Activated naive CD8-positive, alpha-beta T cell (primary cell): ENCODE results near the gene TCEANC2.

Experiments
- H3K27ac Mint-ChIP-seq: one replicate; pipeline ENCODE4 v1.8.0; 2021; ENCODE audit warnings: mixed read lengths
- H3K27me3 Mint-ChIP-seq: one replicate; pipeline ENCODE4 v1.8.0; 2021; ENCODE audit warnings: mixed read lengths
- H3K36me3 Mint-ChIP-seq: one replicate; pipeline ENCODE4 v1.8.0; 2021; ENCODE audit warnings: mixed read lengths
- H3K4me1 Mint-ChIP-seq: one replicate; pipeline ENCODE4 v1.8.0; 2021; ENCODE audit warnings: low read depth, mixed read lengths
- H3K4me3 Mint-ChIP-seq: one replicate; pipeline ENCODE4 v1.8.0; 2021; ENCODE audit warnings: mild to moderate bottlenecking, mixed read lengths
- H3K9me3 Mint-ChIP-seq: one replicate; pipeline ENCODE4 v1.8.0; 2021; ENCODE audit warnings: low read depth, mixed read lengths

TCEANC2 gene

DNA sequence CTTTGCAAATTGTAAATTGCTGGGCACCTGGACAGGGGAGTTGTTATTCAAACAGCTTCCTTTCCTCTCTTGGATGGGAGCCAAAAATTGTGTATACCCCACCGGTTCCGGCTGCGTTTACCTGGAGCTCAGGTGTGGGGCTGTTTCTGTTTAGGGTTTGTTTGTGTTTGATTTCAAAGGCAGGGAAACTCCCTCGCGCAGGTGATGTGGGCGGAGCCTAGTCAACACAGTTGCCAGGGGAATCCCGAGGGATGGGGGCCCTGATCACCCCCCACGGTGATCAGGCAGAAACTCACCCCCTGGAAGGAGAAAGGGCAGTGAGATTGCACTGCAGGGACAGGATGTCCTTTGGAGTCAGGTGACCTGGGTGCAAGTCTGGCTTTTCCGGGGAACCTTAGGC, 71.1 kb downstream of the TCEANC2 start:
- Mint-ChIP-seq H3K9me3 (no peaks in the 10 kb centered on the region), H3K36me3 (no peaks in the 10 kb centered on the region), H3K4me1 (peaks cover 9% of the 10 kb centered on the region), H3K27ac (no peak overlapping the region), H3K4me3 (no peak overlapping the region), H3K27me3 (no peaks in the 10 kb centered on the region)

DNA sequence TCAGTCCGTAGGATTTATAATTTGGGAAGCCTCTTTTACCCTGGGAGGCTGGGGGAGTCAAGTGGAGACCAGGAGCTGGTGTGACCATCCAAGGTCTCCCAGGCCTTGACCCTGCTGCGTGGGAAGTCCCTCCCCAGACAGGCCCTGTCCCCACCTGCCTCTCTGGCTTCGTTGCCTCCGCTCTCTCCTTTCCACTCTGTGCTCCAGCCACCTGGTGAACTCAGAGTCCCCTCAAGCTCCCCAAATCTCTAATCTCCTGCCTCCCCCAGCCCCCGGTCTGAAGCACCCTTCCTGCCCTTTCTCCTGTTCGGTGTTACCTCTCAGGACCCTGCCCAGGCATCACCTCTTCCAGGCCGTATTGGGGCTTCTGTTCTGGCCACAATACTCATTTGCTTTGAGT, 71.5 kb downstream of the TCEANC2 start:
- no peaks in the 10 kb centered on the region for H3K27me3 Mint-ChIP-seq
- H3K27ac Mint-ChIP-seq, result no peak overlapping the region
- H3K36me3 Mint-ChIP-seq, result no peaks in the 10 kb centered on the region
- H3K4me3 Mint-ChIP-seq, result no peak overlapping the region
- peaks cover 9% of the 10 kb centered on the region for H3K4me1 Mint-ChIP-seq
- no peaks in the 10 kb centered on the region for H3K9me3 Mint-ChIP-seq

DNA sequence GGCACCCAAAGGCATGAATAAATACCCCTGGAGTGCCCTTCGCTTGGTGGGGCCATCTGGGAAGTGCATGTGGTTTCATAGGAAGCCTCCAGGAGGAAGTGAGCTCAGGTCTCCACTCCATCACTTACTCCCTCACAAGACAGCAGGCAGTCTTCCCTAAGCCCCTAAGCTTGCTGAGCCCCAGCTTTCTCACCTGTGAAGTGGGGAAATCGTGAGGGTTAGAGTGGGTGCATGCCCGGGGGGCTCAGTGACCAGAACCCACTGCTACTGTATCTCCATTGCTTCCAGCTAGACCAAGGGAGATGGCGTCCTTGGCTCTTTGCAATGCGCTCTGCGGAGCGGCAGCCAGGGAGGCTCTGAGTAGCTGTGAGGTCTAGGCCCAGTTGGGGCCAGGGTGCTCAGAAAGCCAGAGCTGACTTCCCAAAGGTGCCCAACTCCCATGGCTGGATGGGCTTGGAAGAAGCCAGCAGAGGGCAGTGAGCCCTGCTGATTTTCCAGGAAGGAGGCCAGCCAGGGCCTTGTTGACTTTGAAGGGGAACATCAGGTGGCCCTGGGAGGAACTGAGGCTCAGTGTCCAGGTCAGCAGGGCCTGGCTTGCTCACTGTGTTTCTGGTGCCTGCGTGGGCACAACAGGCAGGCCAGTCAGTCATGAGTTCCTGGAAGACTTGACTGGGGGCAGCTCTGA, 72.1 kb downstream of the TCEANC2 start:
- Mint-ChIP-seq H3K27me3 (no peaks in the 10 kb centered on the region), H3K4me3 (no peak overlapping the region), H3K36me3 (no peaks in the 10 kb centered on the region), H3K4me1 (peaks cover 9% of the 10 kb centered on the region), H3K9me3 (no peaks in the 10 kb centered on the region), H3K27ac (no peak overlapping the region)

DNA sequence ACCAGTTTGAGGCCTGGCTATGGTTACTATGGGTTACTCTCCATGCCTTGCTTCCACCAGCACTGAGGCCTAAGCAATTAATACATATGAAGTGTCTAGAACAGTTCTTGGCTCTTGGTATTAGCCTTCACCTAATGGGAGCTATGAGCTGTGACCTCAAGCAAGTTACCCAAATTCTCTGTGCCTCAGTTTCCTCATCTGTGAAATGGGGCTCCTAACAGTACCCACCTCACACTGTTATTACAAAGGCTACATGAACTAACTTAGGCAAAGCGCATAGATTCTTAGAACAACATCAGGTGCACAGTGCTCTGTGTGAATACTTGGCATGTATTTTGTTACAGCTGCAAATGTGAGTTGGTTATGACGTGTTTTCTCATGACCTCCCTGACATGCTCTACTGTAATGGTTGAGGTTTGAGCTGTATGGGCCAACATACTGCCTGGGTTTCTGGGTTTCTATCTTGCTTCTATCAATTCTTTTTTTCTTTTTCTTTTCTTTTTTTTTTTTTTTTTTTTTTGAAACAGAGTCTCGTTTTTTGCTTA, 72.9 kb downstream of the TCEANC2 start:
- Mint-ChIP-seq H3K4me3 (no peak overlapping the region), H3K27me3 (no peaks in the 10 kb centered on the region), H3K4me1 (peaks cover 8% of the 10 kb centered on the region), H3K27ac (no peak overlapping the region), H3K36me3 (no peaks in the 10 kb centered on the region), H3K9me3 (no peaks in the 10 kb centered on the region)

- H3K36me3 Mint-ChIP-seq, result no peaks in the 10 kb centered on the region
- H3K27ac Mint-ChIP-seq, result no peak overlapping the region
- H3K27me3 Mint-ChIP-seq, result no peaks in the 10 kb centered on the region
These were observed 74.3 kb downstream of the TCEANC2 start for GRCh38 chr1:54127594-54128300.

GRCh38 chr1:54129858-54130257, 76.5 kb downstream of the TCEANC2 start:
- no peaks in the 10 kb centered on the region for H3K4me1 Mint-ChIP-seq
- no peaks in the 10 kb centered on the region for H3K9me3 Mint-ChIP-seq
- no peaks in the 10 kb centered on the region for H3K27me3 Mint-ChIP-seq
- H3K4me3 Mint-ChIP-seq, result no peak overlapping the region
- H3K27ac Mint-ChIP-seq, result no peak overlapping the region
- H3K36me3 Mint-ChIP-seq, result no peaks in the 10 kb centered on the region

More at GRCh38 chr1:54127594-54128300, 74.3 kb downstream of the TCEANC2 start:
- Mint-ChIP-seq H3K4me3 (no peak overlapping the region), H3K4me1 (no peaks in the 10 kb centered on the region), H3K9me3 (no peaks in the 10 kb centered on the region)

DNA sequence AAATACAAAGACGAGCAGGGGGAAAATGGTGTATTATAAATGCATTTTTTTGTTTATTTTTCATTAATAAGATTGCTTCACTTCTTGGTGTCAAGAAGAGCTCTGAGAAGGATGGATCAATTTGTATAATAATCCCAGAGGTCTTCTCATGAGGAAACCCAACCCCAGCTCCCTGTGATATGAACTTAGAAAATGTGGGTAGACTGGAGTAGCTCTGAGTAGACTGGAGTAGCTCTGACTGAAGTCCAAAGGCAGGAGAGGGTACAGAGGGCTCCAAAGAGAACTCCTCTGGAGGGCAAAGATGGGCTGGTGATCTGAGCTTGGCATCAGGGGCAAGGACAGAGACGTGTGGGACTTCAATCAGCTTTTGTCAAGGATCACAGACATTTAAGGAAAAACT, 78.0 kb downstream of the TCEANC2 start:
- Mint-ChIP-seq H3K27ac (no peak overlapping the region), H3K27me3 (no peaks in the 10 kb centered on the region), H3K4me3 (no peak overlapping the region)

DNA sequence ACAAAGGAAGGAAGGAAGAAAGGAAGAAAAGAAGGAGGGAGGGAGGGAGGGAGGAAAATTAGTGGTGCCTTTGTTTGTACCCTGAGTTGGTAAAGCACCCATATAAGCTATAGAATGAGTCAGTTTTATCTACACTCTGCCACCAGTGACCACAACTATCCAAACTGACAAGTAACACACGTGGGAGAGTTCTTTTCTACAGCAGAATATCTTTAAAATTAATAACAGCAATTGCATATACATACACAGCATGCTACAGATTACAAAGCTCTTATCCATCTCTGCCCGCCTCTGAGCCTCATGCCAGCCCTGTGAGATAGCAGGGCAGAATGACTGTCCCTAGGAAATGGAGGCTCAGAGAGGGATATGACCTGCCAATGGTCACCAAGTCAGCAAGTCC, 79.1 kb downstream of the TCEANC2 start:
- H3K4me3 Mint-ChIP-seq, result no peak overlapping the region
- H3K4me1 Mint-ChIP-seq, result no peaks in the 10 kb centered on the region
- no peaks in the 10 kb centered on the region for H3K36me3 Mint-ChIP-seq
- no peaks in the 10 kb centered on the region for H3K9me3 Mint-ChIP-seq
- no peaks in the 10 kb centered on the region for H3K27me3 Mint-ChIP-seq
- no peak overlapping the region for H3K27ac Mint-ChIP-seq

More for the DNA sequence above, 78.0 kb downstream of the TCEANC2 start:
- Mint-ChIP-seq H3K4me1 (no peaks in the 10 kb centered on the region), H3K9me3 (no peaks in the 10 kb centered on the region), H3K36me3 (no peaks in the 10 kb centered on the region)

DNA sequence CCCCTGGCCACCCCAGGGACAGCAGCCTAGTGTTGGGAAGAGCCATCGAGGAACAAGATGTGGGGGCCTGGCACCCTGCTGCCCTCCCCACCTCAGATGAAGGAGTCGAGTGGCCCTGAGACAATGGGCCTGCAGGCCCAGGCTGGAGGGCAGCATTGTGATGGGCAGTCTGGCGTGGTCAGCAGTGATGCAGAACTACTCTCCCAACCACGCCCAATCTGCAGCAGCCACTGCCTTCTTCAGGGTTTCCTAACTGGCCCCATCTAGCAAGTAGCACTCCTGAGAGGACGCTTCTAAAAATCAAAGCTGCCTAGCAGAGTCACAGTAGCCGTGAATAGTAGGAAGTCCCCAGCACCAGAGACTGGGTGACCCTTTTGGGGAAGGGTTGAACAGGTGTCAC, 80.9 kb downstream of the TCEANC2 start:
- Mint-ChIP-seq H3K4me3 (no peak overlapping the region), H3K36me3 (no peaks in the 10 kb centered on the region), H3K27me3 (no peaks in the 10 kb centered on the region), H3K9me3 (no peaks in the 10 kb centered on the region), H3K4me1 (no peaks in the 10 kb centered on the region), H3K27ac (no peak overlapping the region)

DNA sequence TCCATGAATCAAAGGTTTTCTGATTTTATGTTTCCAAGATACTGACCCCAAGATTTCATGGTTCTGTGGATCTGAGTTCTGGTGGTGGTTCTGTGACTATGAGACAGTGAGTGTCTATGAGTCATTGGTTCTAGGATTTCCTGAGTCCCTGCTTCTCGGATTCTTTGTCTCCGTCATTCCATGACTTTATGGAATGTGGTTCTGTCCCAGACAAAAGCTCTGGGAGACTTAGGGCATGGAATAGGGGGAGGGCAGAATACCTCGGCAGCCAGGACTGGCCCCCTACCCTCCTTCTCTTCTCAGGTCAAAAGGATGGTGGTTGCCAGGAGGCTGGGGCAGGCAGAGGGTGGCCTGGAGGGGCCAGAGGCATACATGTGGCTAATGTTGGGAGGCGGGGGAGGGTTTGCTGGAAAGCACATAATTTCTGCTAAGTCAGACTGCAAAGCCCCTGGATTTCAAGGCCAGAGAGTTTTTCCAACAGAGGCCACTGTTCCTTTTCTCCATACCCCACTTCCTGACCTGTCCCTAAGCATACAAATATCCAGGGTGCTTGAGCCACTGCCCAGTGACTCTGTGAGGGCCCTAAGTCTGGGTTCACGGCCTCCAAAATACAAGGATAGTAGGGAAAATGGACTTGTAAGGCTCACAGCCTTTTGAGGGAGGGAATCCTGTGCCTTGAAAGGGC, 82.2 kb downstream of the TCEANC2 start:
- Mint-ChIP-seq H3K4me3 (no peak overlapping the region), H3K4me1 (no peaks in the 10 kb centered on the region), H3K27me3 (no peaks in the 10 kb centered on the region), H3K27ac (no peak overlapping the region), H3K9me3 (no peaks in the 10 kb centered on the region), H3K36me3 (no peaks in the 10 kb centered on the region)

GRCh38 chr1:54136269-54136896, 83.0 kb downstream of the TCEANC2 start:
- Mint-ChIP-seq H3K27me3 (no peaks in the 10 kb centered on the region), H3K4me3 (no peak overlapping the region)

GRCh38 chr1:54136963-54137533, 83.6 kb downstream of the TCEANC2 start:
- Mint-ChIP-seq H3K4me3 (no peak overlapping the region), H3K27ac (no peak overlapping the region), H3K27me3 (no peaks in the 10 kb centered on the region), H3K36me3 (no peaks in the 10 kb centered on the region), H3K9me3 (no peaks in the 10 kb centered on the region), H3K4me1 (no peaks in the 10 kb centered on the region)

More at GRCh38 chr1:54136269-54136896, 83.0 kb downstream of the TCEANC2 start:
- Mint-ChIP-seq H3K4me1 (no peaks in the 10 kb centered on the region), H3K27ac (no peak overlapping the region), H3K9me3 (no peaks in the 10 kb centered on the region), H3K36me3 (no peaks in the 10 kb centered on the region)

GRCh38 chr1:54137534-54138061, 84.2 kb downstream of the TCEANC2 start:
- Mint-ChIP-seq H3K4me3 (no peak overlapping the region), H3K36me3 (no peaks in the 10 kb centered on the region), H3K9me3 (no peaks in the 10 kb centered on the region), H3K27me3 (no peaks in the 10 kb centered on the region), H3K4me1 (no peaks in the 10 kb centered on the region), H3K27ac (no peak overlapping the region)

DNA sequence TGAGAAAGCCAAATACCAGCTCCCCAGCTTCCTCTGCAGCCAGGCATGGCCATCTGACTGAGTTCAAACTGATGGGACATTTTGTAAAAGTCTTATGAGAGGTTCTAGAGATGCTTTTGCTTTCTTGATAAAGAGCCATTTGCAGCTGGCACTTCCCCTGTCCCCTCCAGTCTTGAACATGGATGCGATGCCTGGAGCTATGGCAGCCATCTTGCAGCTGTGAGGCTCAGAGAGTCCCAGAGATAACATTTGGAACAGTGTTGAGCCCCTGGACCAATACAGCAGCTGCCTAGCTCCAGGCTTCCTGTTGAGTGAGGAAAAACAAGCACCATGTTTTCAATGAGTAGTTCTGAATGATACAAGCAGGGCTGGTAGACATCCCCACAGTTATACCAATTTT, 85.6 kb downstream of the TCEANC2 start:
- no peak overlapping the region for H3K4me3 Mint-ChIP-seq
- no peaks in the 10 kb centered on the region for H3K9me3 Mint-ChIP-seq
- no peaks in the 10 kb centered on the region for H3K36me3 Mint-ChIP-seq
- no peaks in the 10 kb centered on the region for H3K4me1 Mint-ChIP-seq
- no peaks in the 10 kb centered on the region for H3K27me3 Mint-ChIP-seq
- H3K27ac Mint-ChIP-seq, result no peak overlapping the region
